Ovary (tissue), 9 donors: Measurements from ENCODE around the gene PPP1R37. TPM values are rescaled to one million over a fixed set of nuclear protein-coding genes. Genes with fewer than 3 reads are reported as not detected.
A peak's percentile ranks its signal among the peaks of the same experiment; 100 is the strongest.

Source experiments
- DNase-seq, 5 donors: peaks; one replicate each; pipeline ENCODE4 v3.0.0-alpha.2; 2019 to 2020
- H3K27ac ChIP-seq, 2 donors: fragments of 200-600 bp; one replicate each; pipeline versions ENCODE4 v1.5.1 to v1.8.0; 2019 to 2022
- H3K27me3 ChIP-seq: fragments of 200-600 bp; one replicate; pipeline ENCODE4 v1.8.0; 2022
- H3K36me3 ChIP-seq: fragments of 200-600 bp; sonication (generic); one replicate; pipeline ENCODE4 v1.5.1; 2019
- H3K4me1 ChIP-seq: one replicate; pipeline ENCODE4 v1.8.1; 2013; ENCODE audit warnings: mild to moderate bottlenecking, moderate library complexity; ENCODE audit not compliant: insufficient read depth
- H3K4me3 ChIP-seq: fragments of 200-600 bp; sonication (generic); one replicate; pipeline ENCODE4 v1.5.1; 2017
- H3K9me3 ChIP-seq, 2 donors: fragments of 200-600 bp in 1 of 2; sonication (generic) in 1 of 2; one replicate each; pipeline versions ENCODE4 v1.5.1 to v1.8.1; 2013 to 2019; ENCODE audit warnings: mild to moderate bottlenecking in 1 of 2, moderate library complexity in 1 of 2
- CTCF ChIP-seq, 3 donors: fragments of 450-650 bp in 2 of 3; fragments of 200-600 bp in 1 of 3; IDR thresholded peaks; one replicate each; pipeline versions ENCODE4 v1.5.1 to v1.8.0; 2016 to 2022; ENCODE audit warnings: antibody characterized with exemption in 3 of 3, mild to moderate bottlenecking in 1 of 3
- EP300 ChIP-seq: sonication (generic); formaldehyde crosslinking; IDR thresholded peaks from one replicate; pipeline ENCODE4 v1.6.1; 2017; ENCODE audit warnings: antibody characterized with exemption
- POLR2A ChIP-seq: fragments of 450-650 bp; IDR thresholded peaks from one replicate; pipeline ENCODE4 v1.6.1; 2017; ENCODE audit warnings: antibody characterized with exemption, mild to moderate bottlenecking, moderate library complexity
- WGBS, 3 donors: extraction: QIAGEN DNeasy Blood & Tissue Kit in 1 of 3; methylation state at CpG; one replicate each; pipeline versions ENCODE4 v1.1.5 to v1.1.7; 2013 to 2017; 5-methylcytosine and 5-hydroxymethylcytosine counted together
- intact Hi-C, 4 donors: fragments of 100-400 bp; cut with DNase I; formaldehyde crosslinking; loops; one replicate each; pipeline versions ENCODE4 v1.11.0 to v1.15.1; 2022 to 2023
- polyA plus RNA-seq, 2 donors: library from polyadenylated mRNA; stranded (reverse); fragments of 200-250 nt in 1 of 2; fragments of 350-450 nt in 1 of 2; fragmentation: Illumina TruSeq in 1 of 2; extraction: RNeasy Lipid Tissue Mini Kit (QIAGEN cat#74804) in 1 of 2; gene quantifications; one replicate each; pipeline ENCODE4 v1.2.3, GENCODE V29; 2013 to 2014
- total RNA-seq, 7 donors: library from RNA; depleted of rRNA in 2 of 7; stranded (reverse); fragments of >200 nt in 2 of 7; fragmentation: NEBNext Ultra II Directional in 3 of 7; extraction: Animal tissue kit (Norgen Biotek cat#: 25700) in 3 of 7; gene quantifications; one replicate each; pipeline versions ENCODE4 v1.1.0 to v1.2.4, GENCODE V29; 2016 to 2023
- donor health status: DM: no; HTN: no; CAD: no; lungs with moderate emphysema.
- donor health status: DM: no; HTN: no; CAD: no.
- donor health status: Bipolar disorder and iron deficiency.
- donor health status: DM: yes; HTN: yes; CAD: no.
- donor health status: DM: no; HTN: no; CAD: no.
- donor health status: DM: yes; HTN: yes; CAD: no.

PPP1R37 gene
- total and polyA plus RNA-seq, 9 donors: 5.5 to 28.4 (median 20.2) TPM

GRCh38 chr19:45078390-45079062 lies 14.5 kb upstream of the PPP1R37 start:
- 53 to 55% (median 54%) methylated on average over 10 of the region's 10 CpGs for WGBS, 3 donors
- TF ChIP-seq POLR2A (no peak), EP300 (no peak), CTCF (IDR thresholded peaks at IDR 0.05) (no peak)
- Histone ChIP-seq H3K36me3 (no peaks in the 10 kb centered on the region), H3K9me3 (no peaks in the 10 kb centered on the region), H3K4me3 (peak overlapping the region; percentile 87), H3K27me3 (no peaks in the 10 kb centered on the region), H3K27ac (no peak overlapping the region), H3K4me1 (peaks cover 6% of the 10 kb centered on the region)
- no peak for DNase-seq
- intact Hi-C loops: no loop called here

GRCh38 chr19:45079063-45079910 lies 13.7 kb upstream of the PPP1R37 start, which contains the start of gene GEMIN7:
Gene GEMIN7, plus strand, starts transcription at chr19:45079260. Its CDS starts 10,855 bp downstream, at chr19:45090115.
- 0% methylated on average over 54 to 61 of the region's 61 CpGs for WGBS, 3 donors
- H3K9me3 ChIP-seq: no peaks in the 10 kb centered on the region
- intact Hi-C loops: no loop called here
- H3K27ac ChIP-seq: no peak within 1 kb of the TSS
- no peaks in the 10 kb centered on the region for H3K27me3 ChIP-seq
- no peaks in the 10 kb centered on the region for H3K36me3 ChIP-seq
- peak within 1 kb of the TSS; percentile 87 for H3K4me3 ChIP-seq
- TF ChIP-seq CTCF (IDR thresholded peaks at IDR 0.05) (peak in 2 of 3 donors; percentile 26 to 33), EP300 (no peak), POLR2A (peak; percentile 44)
- DNase-seq: peak; percentile 57 to 85 (median 72)
- peaks cover 6% of the 10 kb centered on the region for H3K4me1 ChIP-seq

- DNase-seq: no peak
- no peak overlapping the region for H3K27ac ChIP-seq
- H3K36me3 ChIP-seq: no peaks in the 10 kb centered on the region
- H3K27me3 ChIP-seq: no peaks in the 10 kb centered on the region
- H3K9me3 ChIP-seq: no peaks in the 10 kb centered on the region
- 11 to 15% (median 12%) methylated on average over 6 of the region's 6 CpGs for WGBS, 3 donors
- H3K4me3 ChIP-seq: peak overlapping the region; percentile 87
- peaks cover 6% of the 10 kb centered on the region for H3K4me1 ChIP-seq
- no peak for TF ChIP-seq CTCF (IDR thresholded peaks at IDR 0.05)
- TF ChIP-seq POLR2A: no peak
- TF ChIP-seq EP300: no peak
- intact Hi-C loops: no loop called here
Measured at GRCh38 chr19:45079911-45080370, 13.0 kb upstream of the PPP1R37 start.

- TF ChIP-seq CTCF (IDR thresholded peaks at IDR 0.05) (no peak), EP300 (no peak), POLR2A (no peak)
- intact Hi-C loops: no loop called here
- WGBS, 3 donors: 84 to 90% (median 88%) methylated on average over 5 of the region's 5 CpGs
- no peak overlapping the region for H3K4me3 ChIP-seq
- H3K36me3 ChIP-seq: no peaks in the 10 kb centered on the region
- H3K9me3 ChIP-seq: no peaks in the 10 kb centered on the region
- no peak for DNase-seq
- H3K27me3 ChIP-seq: no peaks in the 10 kb centered on the region
- no peaks in the 10 kb centered on the region for H3K4me1 ChIP-seq
- no peak overlapping the region for H3K27ac ChIP-seq
Measured at GRCh38 chr19:45082170-45082569, 10.8 kb upstream of the PPP1R37 start.
